ENCODE data around the gene TWF1.
"Not testable (repeated sequence)": the region's sequence is repeated elsewhere in the genome, so short reads cannot be mapped to it uniquely, and the experiment has no call there.

TWF1 gene

GRCh38 chr12:43806737-43807072 lies 588 bp upstream of the TWF1 start:
- DNase-seq (ENCODE audit: low read depth in 2 of 3, low spot score in 1 of 3): no peak

GRCh38 chr12:43805149-43805859 lies 813 bp downstream of the TWF1 start:
- DNase-seq (ENCODE audit: low read depth in 2 of 3, low spot score in 1 of 3): no peak

- DNase-seq (ENCODE audit: low read depth in 2 of 3, low spot score in 1 of 3): no peak
Observed at GRCh38 chr12:43797561-43798217, 8.4 kb downstream of the TWF1 start.

DNA sequence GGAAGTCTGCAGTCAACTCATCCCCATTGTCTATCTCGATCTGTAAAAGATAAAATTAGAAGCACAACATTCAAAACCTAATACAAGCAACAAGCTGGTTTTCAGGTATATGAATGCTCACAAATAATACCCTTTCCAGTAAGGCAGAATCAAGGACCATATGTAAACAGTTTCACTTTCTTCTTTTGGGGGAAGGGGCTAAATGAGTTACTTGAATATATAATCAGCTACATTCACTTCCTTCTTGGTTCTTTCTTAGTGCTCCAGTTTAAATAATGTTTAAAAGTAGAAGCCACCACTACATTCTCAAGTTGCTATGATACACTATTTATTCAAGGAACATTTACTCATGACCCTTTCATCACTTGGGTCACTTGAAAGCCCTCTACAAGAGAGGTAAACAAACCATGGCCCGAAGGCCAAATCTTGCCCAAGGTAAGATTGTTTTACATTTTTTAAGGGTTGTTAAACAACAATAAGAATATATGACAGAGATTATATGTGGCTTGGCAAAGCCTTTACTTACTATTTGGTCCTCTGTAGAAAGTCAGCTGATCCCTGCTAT lies 10.3 kb downstream of the TWF1 start:
- no peak for DNase-seq (ENCODE audit: low read depth in 2 of 3, low spot score in 1 of 3)

DNA sequence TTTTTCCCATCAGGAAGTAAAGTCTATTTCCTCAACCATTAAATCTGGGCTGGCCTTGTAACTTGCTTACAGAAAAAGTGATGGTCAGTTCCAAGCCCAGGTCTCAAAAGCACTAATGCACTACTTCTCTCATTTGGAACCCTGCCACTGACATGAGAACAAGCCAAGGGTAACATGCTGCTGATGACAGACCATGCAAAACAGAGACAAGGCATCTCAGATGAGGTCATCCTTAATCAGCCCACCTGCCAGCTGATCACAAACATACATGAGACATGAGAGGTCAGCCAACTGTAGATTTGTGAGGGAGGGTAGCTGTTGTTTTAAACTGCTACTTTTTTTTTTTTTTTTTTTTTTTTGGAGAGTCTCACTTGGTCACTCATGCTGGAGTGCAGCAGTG lies 16.2 kb downstream of the TWF1 start:
- DNase-seq (ENCODE audit: low read depth in 2 of 3, low spot score in 1 of 3): no peak

- no peak for DNase-seq (ENCODE audit: low read depth in 2 of 3, low spot score in 1 of 3)
Observed at GRCh38 chr12:43786899-43787693, 19.0 kb downstream of the TWF1 start.

GRCh38 chr12:43776498-43776897 lies 29.6 kb downstream of the TWF1 start:
- no peak for DNase-seq (ENCODE audit: low read depth in 2 of 3, low spot score in 1 of 3)

- DNase-seq (ENCODE audit: low read depth in 2 of 3, low spot score in 1 of 3): no peak
Observed at GRCh38 chr12:43766291-43766690, 39.8 kb downstream of the TWF1 start.

- DNase-seq (ENCODE audit: low read depth in 2 of 3, low spot score in 1 of 3): no peak
Observed at GRCh38 chr12:43764528-43764927, 41.6 kb downstream of the TWF1 start.

DNA sequence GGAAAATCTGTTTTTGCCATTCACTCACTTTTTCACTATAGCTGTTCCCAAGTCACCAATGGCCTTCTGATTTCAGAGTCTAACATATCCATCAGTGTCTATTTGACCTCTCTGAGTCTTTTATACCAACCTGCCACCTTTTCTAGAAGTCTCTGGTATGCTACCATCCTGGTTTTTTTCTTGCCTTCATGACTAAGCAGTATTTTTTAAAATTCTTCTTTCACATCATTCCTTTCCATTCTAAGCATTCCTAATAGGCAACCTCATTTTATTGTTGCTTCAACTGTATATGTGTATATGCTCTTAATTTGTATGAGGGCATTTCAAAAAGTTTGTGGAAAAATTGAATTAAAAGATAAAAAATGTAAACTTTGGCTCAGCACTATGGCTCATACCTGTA lies 42.3 kb downstream of the TWF1 start:
- no peak for DNase-seq (ENCODE audit: low read depth in 2 of 3, low spot score in 1 of 3)

DNA sequence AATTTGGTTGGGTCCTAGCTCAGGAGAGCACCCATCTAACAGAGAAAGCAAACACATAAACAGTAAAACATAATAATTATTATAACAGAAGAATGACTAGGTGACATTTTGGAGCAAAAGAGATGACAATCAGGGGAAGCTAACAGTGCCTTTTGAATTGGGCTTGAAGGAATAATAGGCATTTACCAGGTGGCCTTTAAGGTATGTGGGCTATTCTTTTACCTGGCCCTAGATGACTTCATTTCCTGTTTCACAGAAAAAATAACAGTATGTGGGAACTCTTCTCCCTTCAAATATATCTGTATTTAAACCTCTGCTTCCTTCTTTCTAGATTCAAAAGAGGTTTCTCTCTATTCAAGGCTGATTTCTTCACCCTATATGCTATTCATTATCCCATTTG lies 43.5 kb downstream of the TWF1 start:
- no peak for DNase-seq (ENCODE audit: low read depth in 2 of 3, low spot score in 1 of 3)

GRCh38 chr12:43761500-43761899 lies 44.6 kb downstream of the TWF1 start:
- no peak for DNase-seq (ENCODE audit: low read depth in 2 of 3, low spot score in 1 of 3)

DNA sequence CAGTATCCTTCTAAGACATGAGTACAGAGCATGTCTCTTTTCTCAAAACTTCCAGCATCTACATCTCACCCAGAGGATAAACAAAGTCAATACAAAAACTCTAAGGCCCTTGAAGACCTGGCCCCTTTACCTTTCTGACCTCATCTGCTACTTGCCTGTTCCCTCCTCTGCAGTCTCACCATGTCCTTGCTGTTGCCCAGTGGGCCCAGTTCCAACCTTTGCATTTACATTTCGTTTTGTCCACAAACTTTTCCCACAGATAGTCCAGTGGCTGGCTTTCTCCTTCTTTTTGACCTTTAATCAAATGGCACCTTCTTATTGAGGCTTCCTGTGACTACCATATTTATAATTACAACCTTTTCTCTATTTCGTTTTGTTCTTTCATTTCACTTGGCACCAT lies 45.7 kb downstream of the TWF1 start:
- no peak for DNase-seq (ENCODE audit: low read depth in 2 of 3, low spot score in 1 of 3)

DNA sequence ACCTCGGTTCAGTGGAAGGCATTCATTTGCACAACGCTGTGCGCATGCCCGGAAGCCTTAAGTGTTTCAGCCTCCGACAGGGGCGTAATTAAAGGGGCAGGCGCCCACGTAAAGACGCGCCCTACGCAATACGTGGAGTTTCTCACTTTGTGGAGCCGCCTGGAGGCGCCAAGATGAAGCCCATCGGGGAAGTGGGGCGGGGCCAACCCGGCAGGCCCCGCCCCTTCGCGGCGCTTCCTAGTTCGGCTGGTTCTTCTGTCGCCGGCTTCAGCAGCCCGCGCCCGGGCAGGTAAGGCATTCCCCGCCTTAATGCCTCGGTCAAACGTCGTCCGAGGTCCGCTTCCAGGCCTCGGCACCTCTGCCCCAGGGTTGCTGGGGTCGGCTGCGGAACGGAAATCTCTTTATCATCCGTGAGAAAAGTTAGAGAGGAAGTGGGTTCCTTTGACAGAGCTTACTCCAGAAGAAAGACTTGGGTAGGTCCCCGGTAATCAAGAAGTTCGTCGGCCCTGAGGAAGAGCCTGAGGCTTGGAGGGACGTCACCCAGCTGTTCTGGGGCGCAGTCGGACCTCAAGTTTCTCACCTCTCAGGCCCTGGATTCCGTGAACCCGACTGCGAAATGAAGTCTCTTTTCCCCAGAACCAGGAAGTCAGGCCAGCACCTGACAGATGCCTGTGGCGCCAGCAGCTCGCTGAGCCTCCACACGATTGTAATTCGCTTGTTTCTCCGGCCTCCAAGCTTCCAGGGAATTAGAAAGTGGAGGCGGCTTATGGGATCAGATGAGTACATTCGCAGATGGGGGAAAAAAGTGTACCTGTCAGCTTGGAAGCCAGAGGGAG lies 47.2 kb downstream of the TWF1 start, which contains the start of the genes IRAK4 and PUS7L:
Gene IRAK4, plus strand, starts transcription at position 224 of the 836 bp plus-strand sequence. CDS start 9,161 bp downstream, outside the sequence.
Gene PUS7L, minus strand, starts transcription at position 63 of the 836 bp plus-strand sequence. CDS start 3,545 bp downstream, outside the sequence.
- DNase-seq (ENCODE audit: low read depth in 2 of 3, low spot score in 1 of 3): peak; percentile 89 to 90 (median 90)

GRCh38 chr12:43758247-43758727 lies 47.8 kb downstream of the TWF1 start:
- peak in 2 of 3 donors; percentile 15 to 17 for DNase-seq (ENCODE audit: low read depth in 2 of 3, low spot score in 1 of 3)

- DNase-seq (ENCODE audit: low read depth in 2 of 3, low spot score in 1 of 3): no peak
Observed at GRCh38 chr12:43754015-43754414, 52.1 kb downstream of the TWF1 start.

DNA sequence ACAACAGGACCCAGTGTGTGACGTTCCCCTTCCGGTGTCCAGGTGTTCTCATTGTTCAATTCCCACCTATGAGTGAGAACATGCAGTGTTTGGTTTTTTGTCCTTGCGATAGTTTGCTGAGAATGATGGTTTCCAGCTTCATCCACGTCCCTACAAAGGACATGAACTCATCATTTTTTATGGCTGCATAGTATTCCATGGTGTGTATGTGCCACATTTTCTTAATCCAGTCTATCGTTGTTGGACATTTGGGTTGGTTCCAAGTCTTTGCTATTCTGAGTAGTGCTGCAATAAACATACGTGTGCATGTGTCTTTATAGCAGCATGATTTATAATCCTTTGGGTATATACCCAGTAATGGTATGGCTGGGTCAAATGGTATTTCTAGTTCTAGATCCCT lies 54.8 kb downstream of the TWF1 start:
- not testable (repeated sequence) for DNase-seq (ENCODE audit: low read depth in 2 of 3, low spot score in 1 of 3)

DNA sequence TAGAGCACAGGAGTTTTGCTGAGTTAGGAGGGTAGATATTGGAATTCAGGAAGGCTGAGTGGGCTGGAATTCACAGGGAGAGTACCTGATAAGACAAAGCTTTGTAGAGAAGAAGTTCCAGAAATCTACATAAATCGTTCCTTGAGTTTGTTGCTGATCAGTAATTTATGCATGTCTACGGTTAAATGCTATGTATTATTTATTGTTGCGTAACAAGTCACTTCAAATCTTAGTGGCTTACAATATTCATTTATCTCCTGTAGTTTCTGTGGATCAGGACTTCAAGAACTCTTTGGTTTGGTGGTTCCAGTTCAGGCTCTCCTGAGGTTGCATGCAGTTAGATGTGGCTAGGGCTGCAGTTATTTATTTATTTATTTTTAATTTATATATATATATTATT lies 55.3 kb downstream of the TWF1 start:
- no peak for DNase-seq (ENCODE audit: low read depth in 2 of 3, low spot score in 1 of 3)

DNA sequence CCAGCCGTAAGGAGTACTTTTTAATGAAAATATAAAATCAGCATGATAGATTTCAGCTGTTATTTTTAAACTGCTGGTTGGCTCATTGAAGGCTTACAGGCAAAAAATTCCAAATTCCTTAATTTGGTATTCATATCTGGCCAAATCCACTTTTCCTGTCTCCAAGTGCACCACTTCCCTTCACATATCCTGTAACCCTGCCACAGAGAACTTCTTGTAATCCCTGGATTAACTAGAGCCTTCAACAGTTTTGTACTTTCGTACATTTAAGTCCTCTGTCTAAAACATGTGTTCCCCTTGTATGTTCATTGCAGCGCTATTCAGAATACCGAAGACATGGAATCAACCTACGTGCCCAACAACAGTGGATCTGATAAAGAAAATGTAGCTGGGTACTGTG lies 57.1 kb downstream of the TWF1 start:
- no peak for DNase-seq (ENCODE audit: low read depth in 2 of 3, low spot score in 1 of 3)

DNA sequence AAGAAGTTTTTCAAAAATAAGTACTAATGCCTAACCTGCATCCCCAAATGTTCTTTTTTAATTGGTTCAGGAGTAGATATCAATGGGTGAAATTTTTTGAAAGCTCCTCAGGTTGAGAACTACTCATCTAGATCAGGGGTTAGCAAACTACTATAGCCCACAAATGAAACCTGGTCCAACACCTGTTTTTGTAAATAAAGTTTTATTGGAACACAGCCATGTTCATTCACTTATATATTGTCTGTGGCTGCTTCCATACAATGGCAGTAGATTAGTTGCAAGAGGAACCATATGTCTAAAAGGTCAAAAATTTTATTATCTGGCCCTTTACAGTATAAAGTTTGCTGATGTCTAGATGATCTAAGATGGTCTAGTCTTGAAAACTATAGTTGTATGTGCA lies 61.3 kb downstream of the TWF1 start:
- DNase-seq (ENCODE audit: low read depth in 2 of 3, low spot score in 1 of 3): no peak

Data from stimulated activated CD4-positive, alpha-beta T cell treated with anti-CD3 and anti-CD28 coated beads, Interleukin-12 subunit alpha, Interleukin-12 subunit beta, amount 100 ng/mL, for 48 hours (primary cell).